OCI-LY7 (cell line): ENCODE data around the gene PARD3. TPM values are rescaled to one million over a fixed set of nuclear protein-coding genes. Genes with fewer than 3 reads are reported as not detected.

Experiments used
- BruUV-seq: library from RNA; stranded (reverse); fragments of 400-500 nt; replicated peaks from 2 replicates; lab custom pipeline; 2021; lab: Mats Ljungman, UMichigan
- CTCF ChIA-PET: fragments of 300-600 bp; sonication (Branson Sonifier 250); formaldehyde crosslinking; loops from one replicate; lab custom pipeline; 2022; ENCODE audit warnings: antibody characterized with exemption; ENCODE audit not compliant: unreplicated experiment; lab: Charles Lee
- POLR2A ChIA-PET: fragments of 300-600 bp; sonication (Branson Sonifier 250); formaldehyde crosslinking; loops from one replicate; lab custom pipeline; 2022; ENCODE audit warnings: antibody characterized with exemption; lab: Charles Lee
- DNase-seq: peaks from one replicate; pipeline ENCODE4 v3.0.0-alpha.2; 2015; ENCODE audit warnings: low spot score
- H2AFZ ChIP-seq: fragments of 200-600 bp; sonication (generic), shearing (Covaris generic); 2 replicates; pipeline ENCODE4 v1.6.1; 2014; ENCODE audit warnings: mild to moderate bottlenecking, antibody characterized with exemption, low read length, moderate library complexity
- H3K27ac ChIP-seq: fragments of 200-600 bp; sonication (generic); 2 replicates; pipeline ENCODE4 v1.5.1; 2014; ENCODE audit warnings: mixed run types, low read depth, mild to moderate bottlenecking, moderate library complexity, low read length, inconsistent platforms; ENCODE audit not compliant: poor library complexity, severe bottlenecking
- H3K36me3 ChIP-seq: fragments of 200-600 bp; sonication (generic); 2 replicates; pipeline ENCODE4 v1.6.1; 2014; ENCODE audit warnings: mild to moderate bottlenecking, antibody characterized with exemption, low read length, moderate library complexity, mixed read lengths; ENCODE audit not compliant: insufficient read depth
- H3K4me1 ChIP-seq: fragments of 200-600 bp; sonication (generic); 2 replicates; pipeline ENCODE4 v1.5.1; 2014; ENCODE audit warnings: mild to moderate bottlenecking, low read length; ENCODE audit not compliant: insufficient read depth, poor library complexity, severe bottlenecking
- H3K4me2 ChIP-seq: fragments of 200-600 bp; sonication (generic); 2 replicates; pipeline ENCODE4 v1.6.1; 2014; ENCODE audit warnings: mild to moderate bottlenecking, low read length
- H3K4me3 ChIP-seq: fragments of 200-600 bp; sonication (generic); 2 replicates; pipeline ENCODE4 v1.5.1; 2014; ENCODE audit warnings: mild to moderate bottlenecking, low read depth, low read length; ENCODE audit not compliant: poor library complexity, severe bottlenecking
- H3K79me2 ChIP-seq: fragments of 200-600 bp; sonication (generic); 2 replicates; pipeline ENCODE4 v1.6.1; 2016; ENCODE audit warnings: low read depth, mild to moderate bottlenecking, low read length, moderate library complexity, mixed read lengths; ENCODE audit not compliant: insufficient read depth
- H3K9me2 ChIP-seq: fragments of 200-600 bp; sonication (generic); 2 replicates; pipeline ENCODE4 v1.6.1; 2016; ENCODE audit warnings: mild to moderate bottlenecking, low read length, mixed read lengths; ENCODE audit not compliant: insufficient read depth
- H3K9me3 ChIP-seq: fragments of 200-600 bp; sonication (generic); 2 replicates; pipeline ENCODE4 v1.6.1; 2014; ENCODE audit warnings: mild to moderate bottlenecking, mixed run types, low read length, mixed read lengths
- H4K20me1 ChIP-seq: fragments of 200-600 bp; sonication (generic); 2 replicates; pipeline ENCODE4 v1.6.1; 2014; ENCODE audit warnings: mild to moderate bottlenecking, antibody characterized with exemption, low read length, moderate library complexity, mixed read lengths; ENCODE audit not compliant: insufficient read depth
- CTCF ChIP-seq: fragments of 200-600 bp; sonication (generic); conservative IDR thresholded peaks from 2 replicates; pipeline ENCODE4 v1.5.1; 2014; ENCODE audit warnings: mild to moderate bottlenecking, antibody characterized with exemption, low read length, moderate library complexity, mixed read lengths
- EZH2phosphoT487 ChIP-seq: fragments of 200-600 bp; sonication (generic); IDR thresholded peaks from 2 replicates; pipeline ENCODE4 v1.6.1; 2018; ENCODE audit warnings: low read depth, borderline replicate concordance, mild to moderate bottlenecking, mixed run types, antibody characterized with exemption, low read length, moderate library complexity, mixed read lengths
- intact Hi-C: fragments of 100-400 bp; cut with micrococcal nuclease; formaldehyde crosslinking; loops from one replicate; pipeline ENCODE4 v1.10.0; 2022; ENCODE audit not compliant: unreplicated experiment
- total RNA-seq, 2 experiments: library from RNA; depleted of rRNA in 1 of 2; stranded (reverse); fragments of >200 nt in 1 of 2; shearing (Covaris generic) in 1 of 2; gene quantifications; 2 replicates each; pipeline ENCODE4 v1.2.3, GENCODE V29; 2014 to 2022

PARD3 gene
- total RNA-seq, 2 experiments from 2014 or later, result not detected

- H4K20me1 ChIP-seq, result no peaks in the 10 kb centered on the region
- intact Hi-C loops, result no loop called here
- DNase-seq, result no peak
- BruUV-seq, result no TSS peak
- no peaks in the 10 kb centered on the region for H3K79me2 ChIP-seq
- no peaks in the 10 kb centered on the region for H3K9me2 ChIP-seq
- H2AFZ ChIP-seq, result no peak overlapping the region
- H3K27ac ChIP-seq, result no peak overlapping the region
- no peak overlapping the region for H3K4me3 ChIP-seq
- H3K4me2 ChIP-seq, result no peak overlapping the region
- no peaks in the 10 kb centered on the region for H3K9me3 ChIP-seq
- no peaks in the 10 kb centered on the region for H3K36me3 ChIP-seq
- POLR2A ChIA-PET, result no interaction called here
- TF ChIP-seq EZH2phosphoT487 (no peak), CTCF (no peak)
- CTCF ChIA-PET, result no interaction called here
- H3K4me1 ChIP-seq, result no peaks in the 10 kb centered on the region
These were observed 623.7 kb downstream of the PARD3 start for GRCh38 chr10:34191406-34191805.

- no peaks in the 10 kb centered on the region for H4K20me1 ChIP-seq
- intact Hi-C loops, result no loop called here
- no peaks in the 10 kb centered on the region for H3K79me2 ChIP-seq
- no peak overlapping the region for H3K4me3 ChIP-seq
- ChIA-PET POLR2A (no interaction called here), CTCF (no interaction called here)
- H3K27ac ChIP-seq, result no peak overlapping the region
- H2AFZ ChIP-seq, result no peak overlapping the region
- DNase-seq, result no peak
- H3K4me1 ChIP-seq, result no peaks in the 10 kb centered on the region
- H3K4me2 ChIP-seq, result no peak overlapping the region
- H3K9me3 ChIP-seq, result no peaks in the 10 kb centered on the region
- H3K9me2 ChIP-seq, result no peaks in the 10 kb centered on the region
- H3K36me3 ChIP-seq, result no peaks in the 10 kb centered on the region
- TF ChIP-seq EZH2phosphoT487 (no peak), CTCF (no peak)
- no TSS peak for BruUV-seq
These were observed 624.5 kb downstream of the PARD3 start for GRCh38 chr10:34190580-34190979.

GRCh38 chr10:34189830-34190229 lies 625.3 kb downstream of the PARD3 start:
- Histone ChIP-seq H3K9me3 (no peaks in the 10 kb centered on the region), H3K4me1 (no peaks in the 10 kb centered on the region), H3K4me2 (no peak overlapping the region), H3K36me3 (no peaks in the 10 kb centered on the region), H3K79me2 (no peaks in the 10 kb centered on the region), H4K20me1 (no peaks in the 10 kb centered on the region), H2AFZ (no peak overlapping the region), H3K27ac (no peak overlapping the region), H3K9me2 (no peaks in the 10 kb centered on the region), H3K4me3 (no peak overlapping the region)
- TF ChIP-seq EZH2phosphoT487, result no peak
- no peak for TF ChIP-seq CTCF
- no TSS peak for BruUV-seq
- POLR2A ChIA-PET, result no interaction called here
- no peak for DNase-seq
- intact Hi-C loops, result no loop called here
- CTCF ChIA-PET, result no interaction called here
